B cell (primary cell): Measurements from ENCODE around the gene CLEC10A. TPM values are rescaled to one million over a fixed set of nuclear protein-coding genes. Genes with fewer than 3 reads are reported as not detected.
"Not testable (repeated sequence)": the region's sequence is repeated elsewhere in the genome, so short reads cannot be mapped to it uniquely, and the experiment has no call there.

Experiments used
- ATAC-seq: fragments of 200-7000 bp; cut with Tn5 transposase; one replicate; pipeline ENCODE4 v1.10.0; 2021; ENCODE audit warnings: low read depth, mild to moderate bottlenecking, moderate number of reproducible peaks, moderate library complexity
- CTCF ChIA-PET: fragments of 350-600 bp; sonication (Branson Sonifier 250); formaldehyde crosslinking; loops from one replicate; lab custom pipeline; 2021; ENCODE audit warnings: antibody characterized with exemption, inconsistent platforms; lab: Charles Lee
- POLR2A ChIA-PET: fragments of 350-600 bp; sonication (Branson Sonifier 250); formaldehyde crosslinking; loops from one replicate; lab custom pipeline; 2021; ENCODE audit warnings: antibody characterized with exemption; lab: Charles Lee
- DNase-seq: peaks from one replicate; pipeline ENCODE4 v3.0.0; 2013
- H2AFZ ChIP-seq: 2 replicates; pipeline ENCODE4 v1.6.1; 2012; ENCODE audit warnings: mild to moderate bottlenecking, low read depth, low read length; ENCODE audit not compliant: insufficient read depth, poor library complexity, severe bottlenecking
- H3K27ac ChIP-seq, 2 donors: 1 replicate in 1 of 2; 2 replicates in 1 of 2; pipeline ENCODE4 v1.5.1; 2012 to 2013; ENCODE audit warnings: low read length in 2 of 2, mild to moderate bottlenecking in 2 of 2, moderate library complexity in 1 of 2
- H3K27me3 ChIP-seq, 4 experiments: fragments of 200-600 bp in 1 of 4; sonication (generic) in 1 of 4; replicated peaks in 1 of 4; 1 replicate in 2 of 4; 2 replicates in 2 of 4; pipeline versions ENCODE4 v1.6.1 to v1.7.0; 2013 to 2016; ENCODE audit warnings: low read length in 3 of 4, mild to moderate bottlenecking in 2 of 4, mixed read lengths in 1 of 4, moderate library complexity in 1 of 4; ENCODE audit not compliant: insufficient read depth in 4 of 4, control insufficient read depth in 3 of 4; ENCODE audit errors: control extremely low read depth in 1 of 4
- H3K36me3 ChIP-seq, 2 experiments: replicated peaks in 1 of 2; 1 replicate in 1 of 2; 2 replicates in 1 of 2; pipeline versions ENCODE4 v1.6.1 to v1.7.1; 2013; ENCODE audit warnings: low read length in 1 of 2; ENCODE audit not compliant: insufficient read depth in 2 of 2, control insufficient read depth in 1 of 2; ENCODE audit errors: control extremely low read depth in 1 of 2, extremely low read depth in 1 of 2
- H3K4me1 ChIP-seq, 2 donors: fragments of 200-600 bp in 1 of 2; sonication (generic) in 1 of 2; 1 replicate in 1 of 2; 2 replicates in 1 of 2; pipeline versions ENCODE4 v1.5.1 to v1.6.1; 2013 to 2017; ENCODE audit warnings: low read length in 2 of 2; ENCODE audit not compliant: control insufficient read depth in 2 of 2, insufficient read depth in 2 of 2
- H3K4me2 ChIP-seq: replicated peaks from 2 replicates; pipeline ENCODE3; 2012; ENCODE audit warnings: mild to moderate bottlenecking, low read depth, low read length; ENCODE audit not compliant: poor library complexity, severe bottlenecking
- H3K4me3 ChIP-seq, 5 experiments: fragments of 200-600 bp in 1 of 5; sonication (generic) in 1 of 5; 1 replicate in 3 of 5; 2 replicates in 2 of 5; pipeline versions ENCODE4 v1.5.1 to v1.7.0; 2011 to 2016; ENCODE audit warnings: low read length in 4 of 5, mild to moderate bottlenecking in 4 of 5, low read depth in 2 of 5, control low read depth in 1 of 5, moderate library complexity in 1 of 5; ENCODE audit not compliant: insufficient read depth in 1 of 5; ENCODE audit errors: control extremely low read depth in 1 of 5, extremely low read depth in 1 of 5
- H3K79me2 ChIP-seq: fragments of 200-600 bp; sonication (generic); one replicate; pipeline ENCODE4 v1.6.0; 2016; ENCODE audit warnings: low read length; ENCODE audit not compliant: control insufficient read depth, insufficient read depth
- H3K9ac ChIP-seq: fragments of 200-600 bp; sonication (generic); 2 replicates; pipeline ENCODE4 v1.6.1; 2017; ENCODE audit warnings: mild to moderate bottlenecking, low read length, moderate library complexity
- H3K9me3 ChIP-seq, 3 donors: one replicate each; pipeline versions ENCODE4 v1.6.1 to v1.7.1; 2013; ENCODE audit warnings: low read length in 2 of 3; ENCODE audit not compliant: control insufficient read depth in 2 of 3, insufficient read depth in 1 of 3; ENCODE audit errors: control extremely low read depth in 1 of 3
- H4K20me1 ChIP-seq: 2 replicates; pipeline ENCODE4 v1.6.0; 2012; ENCODE audit warnings: mild to moderate bottlenecking, low read length; ENCODE audit not compliant: insufficient read depth, control insufficient read depth, poor library complexity, severe bottlenecking
- H3K27ac Mint-ChIP-seq: one replicate; pipeline ENCODE4 v1.8.0; 2021; ENCODE audit warnings: mixed read lengths
- H3K27me3 Mint-ChIP-seq: one replicate; pipeline ENCODE4 v1.8.0; 2021; ENCODE audit warnings: mixed read lengths
- H3K4me1 Mint-ChIP-seq: one replicate; pipeline ENCODE4 v1.8.0; 2021; ENCODE audit warnings: mixed read lengths
- H3K4me3 Mint-ChIP-seq: one replicate; pipeline ENCODE4 v1.8.0; 2021; ENCODE audit warnings: mixed read lengths
- H3K9me3 Mint-ChIP-seq: one replicate; pipeline ENCODE4 v1.8.0; 2022; ENCODE audit warnings: mixed read lengths; ENCODE audit not compliant: insufficient read depth
- CTCF ChIP-seq: fragments of 200-600 bp; IDR thresholded peaks from one replicate; pipeline ENCODE4 v1.8.0; 2022; ENCODE audit warnings: antibody characterized with exemption, mild to moderate bottlenecking
- EZH2 ChIP-seq: IDR thresholded peaks from 2 replicates; pipeline ENCODE4 v1.6.1; 2012; ENCODE audit warnings: borderline replicate concordance, low read depth, mild to moderate bottlenecking, moderate library complexity, low read length; ENCODE audit not compliant: insufficient read depth, poor library complexity, severe bottlenecking
- WGBS: methylation state at CpG from one replicate; pipeline ENCODE4 v1.1.5; 2013; ENCODE audit warnings: missing lambda C conversion rate; ENCODE audit not compliant: insufficient coverage; 5-methylcytosine and 5-hydroxymethylcytosine counted together
- intact Hi-C: fragments of 100-400 bp; cut with micrococcal nuclease; formaldehyde crosslinking; loops from one replicate; pipeline ENCODE4 v1.10.0; 2022
- polyA plus RNA-seq: library from polyadenylated mRNA; depleted of rRNA; stranded (reverse); fragments of >200 nt; gene quantifications from 2 replicates; pipeline ENCODE4 v1.2.3, GENCODE V29; 2012
- total RNA-seq, 2 donors: library from RNA; stranded (reverse); fragments of 120-200 nt in 1 of 2; gene quantifications; 1 replicate in 1 of 2; 2 replicates in 1 of 2; pipeline versions ENCODE4 v1.2.3 to v1.2.4, GENCODE V29; 2013 to 2022

The CLEC10A gene
- total and polyA plus RNA-seq, 2 donors (not counting 1 experiment from before 2014, with no cell fraction given): 0.15 TPM; not detected in 1

GRCh38 chr17:7122381-7122780, 42.3 kb upstream of the CLEC10A start:
- Histone ChIP-seq H3K9me3 (peaks cover 0 to 7% (median 0%) of the 10 kb centered on the region in 3 donors), H3K4me3 (no peak overlapping the region), H3K36me3 (no peaks in the 10 kb centered on the region), H3K9ac (no peak overlapping the region), H4K20me1 (no peaks in the 10 kb centered on the region), H3K4me2 (peak overlapping the region; percentile 6), H2AFZ (no peak overlapping the region), H3K4me1 (peaks cover 11 to 14% of the 10 kb centered on the region in 2 donors), H3K27ac (no peak overlapping the region), H3K79me2 (no peaks in the 10 kb centered on the region), H3K27me3 (peaks cover 0 to 3% (median 1%) of the 10 kb centered on the region in 4 experiments)
- no CpG with 5 or more reads among the region's 4 CpGs for WGBS
- no peak for TF ChIP-seq CTCF
- TF ChIP-seq EZH2: no peak
- H3K4me3 Mint-ChIP-seq: no peak overlapping the region
- ChIA-PET POLR2A (no interaction called here), CTCF (interaction anchor here (1.0 to 1.6 kb wide), 3 partner anchors 11 to 77 kb away, joined by 3 to 5 read pairs (median 4); no protein-coding TSS in a partner anchor)
- DNase-seq: no peak
- peaks cover 12% of the 10 kb centered on the region for H3K4me1 Mint-ChIP-seq
- H3K27me3 Mint-ChIP-seq: peaks cover 26% of the 10 kb centered on the region
- peaks cover 2% of the 10 kb centered on the region for H3K9me3 Mint-ChIP-seq
- no peak overlapping the region for H3K27ac Mint-ChIP-seq
- ATAC-seq: no peak
- intact Hi-C loops: no loop called here

- H3K36me3 ChIP-seq, H3K27me3 ChIP-seq, H4K20me1 ChIP-seq, H3K27ac ChIP-seq, H3K4me2 ChIP-seq, H3K9me3 Mint-ChIP-seq, H3K27ac Mint-ChIP-seq, ATAC-seq, H3K79me2 ChIP-seq, H2AFZ ChIP-seq, CTCF ChIA-PET, DNase-seq, POLR2A ChIA-PET, H3K4me3 Mint-ChIP-seq, intact Hi-C loops, H3K4me3 ChIP-seq: not testable (repeated sequence)
- 70% methylated on average over 12 of the region's 12 CpGs for WGBS
- H3K27me3 Mint-ChIP-seq: peaks cover 26% of the 10 kb centered on the region
- Histone ChIP-seq H3K4me1 (peaks cover 11 to 14% of the 10 kb centered on the region in 2 donors), H3K9ac (peak overlapping the region; percentile 25), H3K9me3 (peaks cover 0 to 12% (median 0%) of the 10 kb centered on the region in 3 donors)
- peaks cover 12% of the 10 kb centered on the region for H3K4me1 Mint-ChIP-seq
Observed at GRCh38 chr17:7120635-7121034, 40.6 kb upstream of the CLEC10A start.
